ENCODE measurements around the gene MAGI3. TPM values are rescaled to one million over a fixed set of nuclear protein-coding genes. Genes with fewer than 3 reads are reported as not detected.
"Not testable (repeated sequence)": the region's sequence is repeated elsewhere in the genome, so short reads cannot be mapped to it uniquely, and the experiment has no call there.

Gene MAGI3
- total RNA-seq, 4 donors from 2014 or later: 14.4 to 28.2 (median 24.4) TPM

GRCh38 chr1:113551728-113552127 lies 161.4 kb downstream of the MAGI3 start:
- TF ChIP-seq CTCF (IDR thresholded peaks at IDR 0.05) (no peak), POLR2A (IDR thresholded peaks at IDR 0.05) (no peak)
- H3K36me3 ChIP-seq: peaks cover 0 to 18% (median 0%) of the 10 kb centered on the region in 3 donors
- intact Hi-C loops (cut with DNase I): no loop called here
- no peaks in the 10 kb centered on the region for H3K4me1 ChIP-seq
- H3K27me3 ChIP-seq: no peaks in the 10 kb centered on the region
- no peaks in the 10 kb centered on the region for H3K9me3 ChIP-seq
- H3K4me3 ChIP-seq: no peak overlapping the region
- H3K27ac ChIP-seq: no peak overlapping the region
- DNase-seq: no peak
- WGBS, 2 donors: 41 to 53% methylated on average over 1 of the region's 1 CpG

GRCh38 chr1:113552244-113552643 lies 161.9 kb downstream of the MAGI3 start:
- intact Hi-C loops (cut with DNase I): no loop called here
- TF ChIP-seq POLR2A (IDR thresholded peaks at IDR 0.05) (no peak), CTCF (IDR thresholded peaks at IDR 0.05) (no peak)
- H3K9me3 ChIP-seq: no peaks in the 10 kb centered on the region

GRCh38 chr1:113557187-113557586 lies 166.9 kb downstream of the MAGI3 start:
- intact Hi-C loops (cut with DNase I): no loop called here
- no peak for TF ChIP-seq CTCF (IDR thresholded peaks at IDR 0.05)
- TF ChIP-seq POLR2A (IDR thresholded peaks at IDR 0.05): no peak
- Histone ChIP-seq H3K27ac (no peak overlapping the region), H3K4me1 (no peaks in the 10 kb centered on the region), H3K36me3 (peaks cover 0 to 16% (median 0%) of the 10 kb centered on the region in 3 donors), H3K9me3 (no peaks in the 10 kb centered on the region), H3K4me3 (no peak overlapping the region), H3K27me3 (no peaks in the 10 kb centered on the region)
- no peak for DNase-seq
- WGBS, 2 donors: 94% methylated on average over 2 of the region's 2 CpGs; no CpG with 5 or more reads in 1 of the 2 donors

More at GRCh38 chr1:113552244-113552643, 161.9 kb downstream of the MAGI3 start:
- no peak overlapping the region for H3K4me3 ChIP-seq
- H3K27me3 ChIP-seq: no peaks in the 10 kb centered on the region
- H3K27ac ChIP-seq: no peak overlapping the region
- 71 to 89% methylated on average over 1 of the region's 1 CpG for WGBS, 2 donors
- peaks cover 0 to 23% (median 0%) of the 10 kb centered on the region in 3 donors for H3K36me3 ChIP-seq
- no peak for DNase-seq
- H3K4me1 ChIP-seq: no peaks in the 10 kb centered on the region

GRCh38 chr1:113565621-113566020 lies 175.3 kb downstream of the MAGI3 start:
- no peaks in the 10 kb centered on the region for H3K4me1 ChIP-seq
- no peak for TF ChIP-seq POLR2A (IDR thresholded peaks at IDR 0.05)
- TF ChIP-seq CTCF (IDR thresholded peaks at IDR 0.05): no peak
- intact Hi-C loops (cut with DNase I): no loop called here

GRCh38 chr1:113567427-113567826 lies 177.1 kb downstream of the MAGI3 start:
- intact Hi-C loops (cut with DNase I): no loop called here
- H3K4me3 ChIP-seq: no peak overlapping the region
- TF ChIP-seq POLR2A (IDR thresholded peaks at IDR 0.05) (no peak), CTCF (IDR thresholded peaks at IDR 0.05) (no peak)
- peaks cover 0 to 21% (median 14%) of the 10 kb centered on the region in 3 donors for H3K9me3 ChIP-seq
- no peaks in the 10 kb centered on the region for H3K4me1 ChIP-seq
- no peaks in the 10 kb centered on the region for H3K36me3 ChIP-seq
- no peaks in the 10 kb centered on the region for H3K27me3 ChIP-seq
- DNase-seq: no peak
- no peak overlapping the region for H3K27ac ChIP-seq

More at GRCh38 chr1:113565621-113566020, 175.3 kb downstream of the MAGI3 start:
- H3K27me3 ChIP-seq: no peaks in the 10 kb centered on the region
- H3K36me3 ChIP-seq: no peaks in the 10 kb centered on the region
- H3K4me3 ChIP-seq: no peak overlapping the region
- no peak for DNase-seq
- H3K27ac ChIP-seq: no peak overlapping the region
- peaks cover 0 to 21% (median 14%) of the 10 kb centered on the region in 3 donors for H3K9me3 ChIP-seq

GRCh38 chr1:113575744-113576260 lies 185.5 kb downstream of the MAGI3 start:
- H3K4me1 ChIP-seq: peaks cover 0 to 20% (median 0%) of the 10 kb centered on the region in 3 donors
- WGBS, 2 donors: 80% methylated on average over 1 of the region's 6 CpGs; no CpG with 5 or more reads in 1 of the 2 donors
- H3K36me3 ChIP-seq; H3K27me3 ChIP-seq; H3K4me3 ChIP-seq; DNase-seq; intact Hi-C loops (cut with DNase I); H3K9me3 ChIP-seq: not testable (repeated sequence)
- H3K27ac ChIP-seq: peak overlapping the region in 1 of 4 donors; percentile 39
